Measurements from ENCODE around the gene GCG. TPM values are rescaled to one million over a fixed set of nuclear protein-coding genes. Genes with fewer than 3 reads are reported as not detected.

Gene GCG
- total and polyA plus RNA-seq, 8 donors: 0.50 to 59.5 (median 2.8) TPM; not detected in 4

- peak; percentile 62 to 81 for DNase-seq
- Histone ChIP-seq H3K27ac (no peak overlapping the region), H3K27me3 (no peaks in the 10 kb centered on the region), H3K4me1 (no peaks in the 10 kb centered on the region), H3K36me3 (no peaks in the 10 kb centered on the region), H3K4me3 (no peak overlapping the region), H3K9me3 (no peaks in the 10 kb centered on the region)
- TF ChIP-seq CTCF (IDR thresholded peaks at IDR 0.05) (peak in 4 of 7 experiments; percentile 6 to 27 (median 16)), POLR2A (IDR thresholded peaks at IDR 0.05) (no peak), POLR2AphosphoS5 (IDR thresholded peaks at IDR 0.05) (no peak), EP300 (IDR thresholded peaks at IDR 0.05) (no peak)
- WGBS, 5 donors: 2 to 12% (median 5%) methylated on average over 5 of the region's 5 CpGs
- intact Hi-C loops (cut with DNase I; ENCODE audit: low total_unique reads): no loop called here
Measured at GRCh38 chr2:162153608-162154224, 1.7 kb upstream of the GCG start.

GRCh38 chr2:162149940-162150339 lies 2.1 kb downstream of the GCG start:
- Histone ChIP-seq H3K4me3 (no peak overlapping the region), H3K27me3 (peaks cover 0 to 6% (median 0%) of the 10 kb centered on the region in 3 donors), H3K36me3 (no peaks in the 10 kb centered on the region), H3K4me1 (no peaks in the 10 kb centered on the region), H3K27ac (no peak overlapping the region), H3K9me3 (no peaks in the 10 kb centered on the region)
- WGBS, 5 donors: 77 to 88% (median 83%) methylated on average over 8 of the region's 8 CpGs
- no peak for DNase-seq
- no peak for TF ChIP-seq EP300 (IDR thresholded peaks at IDR 0.05)
- no peak for TF ChIP-seq POLR2AphosphoS5 (IDR thresholded peaks at IDR 0.05)
- no peak for TF ChIP-seq POLR2A (IDR thresholded peaks at IDR 0.05)
- TF ChIP-seq CTCF (IDR thresholded peaks at IDR 0.05): no peak
- intact Hi-C loops (cut with DNase I; ENCODE audit: low total_unique reads): no loop called here

GRCh38 chr2:162149466-162149865 lies 2.6 kb downstream of the GCG start:
- Histone ChIP-seq H3K4me1 (no peaks in the 10 kb centered on the region), H3K27ac (no peak overlapping the region), H3K9me3 (no peaks in the 10 kb centered on the region), H3K4me3 (no peak overlapping the region), H3K27me3 (peaks cover 0 to 6% (median 0%) of the 10 kb centered on the region in 3 donors), H3K36me3 (no peaks in the 10 kb centered on the region)
- intact Hi-C loops (cut with DNase I; ENCODE audit: low total_unique reads): no loop called here
- WGBS, 5 donors: 48 to 80% (median 76%) methylated on average over 2 of the region's 2 CpGs
- TF ChIP-seq EP300 (IDR thresholded peaks at IDR 0.05) (no peak), POLR2AphosphoS5 (IDR thresholded peaks at IDR 0.05) (no peak), POLR2A (IDR thresholded peaks at IDR 0.05) (no peak), CTCF (IDR thresholded peaks at IDR 0.05) (no peak)
- no peak for DNase-seq

GRCh38 chr2:162148956-162149355 lies 3.1 kb downstream of the GCG start:
- Histone ChIP-seq H3K4me1 (no peaks in the 10 kb centered on the region), H3K27ac (no peak overlapping the region), H3K9me3 (no peaks in the 10 kb centered on the region), H3K36me3 (no peaks in the 10 kb centered on the region), H3K27me3 (peaks cover 0 to 6% (median 0%) of the 10 kb centered on the region in 3 donors), H3K4me3 (no peak overlapping the region)
- DNase-seq: no peak
- WGBS, 5 donors: 17 to 47% (median 40%) methylated on average over 3 of the region's 3 CpGs
- TF ChIP-seq CTCF (IDR thresholded peaks at IDR 0.05): no peak
- no peak for TF ChIP-seq POLR2A (IDR thresholded peaks at IDR 0.05)
- TF ChIP-seq POLR2AphosphoS5 (IDR thresholded peaks at IDR 0.05): no peak
- no peak for TF ChIP-seq EP300 (IDR thresholded peaks at IDR 0.05)
- intact Hi-C loops (cut with DNase I; ENCODE audit: low total_unique reads): no loop called here

Measured in stomach (tissue), 9 donors.